LoVo (cell line): Measurements from ENCODE around the gene ZNF827.

Experiments
- DNase-seq: peaks from one replicate; pipeline ENCODE4 v3.0.0-alpha.2; 2016; ENCODE audit warnings: low spot score

The ZNF827 gene

DNA sequence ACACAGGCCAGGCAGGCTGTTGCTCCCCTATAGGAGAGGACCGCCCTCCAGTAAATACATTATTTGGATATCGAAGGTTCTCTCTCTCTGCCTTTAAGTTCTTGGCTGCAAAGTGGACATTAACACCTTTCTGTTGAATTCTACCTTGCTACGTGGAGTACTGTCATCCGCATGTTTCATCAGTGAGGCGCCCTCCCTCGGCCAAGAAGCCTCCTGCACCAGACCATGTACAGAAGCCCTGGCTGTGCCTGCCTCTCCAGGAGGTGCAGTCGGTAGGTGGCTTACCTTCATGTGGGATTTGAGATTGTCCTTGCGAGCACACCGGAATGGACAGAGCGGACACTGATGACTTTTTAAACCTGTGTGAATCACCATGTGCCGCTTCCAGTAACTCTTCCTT, 46.7 kb downstream of the ZNF827 start:
- no peak for DNase-seq

DNA sequence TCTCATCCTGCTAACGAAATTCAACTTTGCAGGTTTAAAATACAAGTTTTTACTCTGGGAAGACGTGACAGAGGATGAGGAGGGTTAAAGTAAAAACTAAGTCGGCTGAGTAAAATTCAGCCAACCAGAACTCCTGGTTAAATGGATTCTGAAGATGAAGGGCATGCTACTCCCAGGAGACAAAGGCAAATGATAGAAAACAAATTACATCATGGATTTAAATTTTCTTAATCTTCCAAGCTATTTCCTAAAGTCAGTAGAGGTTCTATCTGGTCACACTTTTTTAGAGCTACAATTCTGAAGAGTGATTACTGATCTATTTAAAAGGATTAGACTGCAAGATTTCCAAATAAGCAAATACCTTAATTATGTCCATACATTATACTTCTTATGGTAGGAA, 47.9 kb downstream of the ZNF827 start:
- no peak for DNase-seq

DNA sequence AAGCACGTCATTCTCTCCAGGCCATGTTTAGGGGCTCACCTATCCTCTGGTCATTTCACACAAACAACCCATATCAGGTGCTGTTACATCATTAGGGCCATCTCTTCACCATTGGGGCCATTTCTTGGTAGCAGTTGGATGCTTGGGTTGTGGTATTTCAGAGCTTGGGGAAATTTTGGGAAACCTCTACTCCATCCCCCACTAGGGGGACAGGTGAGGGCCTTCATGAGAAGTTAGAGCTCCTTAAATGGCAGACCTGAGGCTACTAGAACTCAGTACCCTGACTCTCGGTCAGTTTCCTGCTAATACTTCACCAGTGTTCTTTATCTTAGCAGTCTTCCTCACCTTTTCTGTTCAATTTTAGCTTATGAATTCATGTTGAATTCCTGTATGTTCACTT, 50.2 kb downstream of the ZNF827 start:
- no peak for DNase-seq

DNA sequence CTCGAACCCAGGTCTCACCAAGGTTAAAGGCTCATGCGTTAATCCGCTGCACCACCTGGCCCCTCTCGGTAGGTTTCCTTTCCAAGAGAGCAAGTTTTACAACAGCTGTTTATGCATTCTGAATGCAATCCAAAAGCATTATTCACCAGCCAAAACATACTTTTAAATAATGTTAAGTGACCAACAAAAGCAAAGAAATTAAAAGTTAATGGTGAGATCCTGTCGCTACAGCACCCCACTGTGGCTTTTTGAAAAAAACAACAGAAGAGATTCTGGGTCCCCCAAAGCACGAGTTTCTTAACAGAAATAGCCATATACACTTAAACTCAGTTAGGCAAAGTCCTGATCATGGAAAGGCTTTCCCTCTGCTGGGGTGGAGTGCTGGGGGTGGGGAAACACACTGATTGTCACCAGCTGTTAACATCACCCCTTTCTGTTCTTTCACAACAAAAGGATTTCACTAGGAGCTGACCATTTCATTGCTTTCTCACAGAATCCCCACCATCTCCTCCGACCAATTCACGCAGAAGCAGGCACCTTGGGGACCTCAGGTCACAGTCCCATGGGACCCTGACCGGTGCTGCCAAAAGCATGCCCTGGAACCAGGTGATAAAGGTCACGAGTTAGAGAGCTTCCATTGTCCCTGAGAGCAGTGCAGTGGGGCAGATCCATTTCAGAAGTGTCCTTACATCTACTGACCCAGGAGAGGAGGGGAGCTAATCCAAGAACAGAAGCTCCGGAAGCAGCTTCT, 51.2 kb downstream of the ZNF827 start:
- no peak for DNase-seq

DNA sequence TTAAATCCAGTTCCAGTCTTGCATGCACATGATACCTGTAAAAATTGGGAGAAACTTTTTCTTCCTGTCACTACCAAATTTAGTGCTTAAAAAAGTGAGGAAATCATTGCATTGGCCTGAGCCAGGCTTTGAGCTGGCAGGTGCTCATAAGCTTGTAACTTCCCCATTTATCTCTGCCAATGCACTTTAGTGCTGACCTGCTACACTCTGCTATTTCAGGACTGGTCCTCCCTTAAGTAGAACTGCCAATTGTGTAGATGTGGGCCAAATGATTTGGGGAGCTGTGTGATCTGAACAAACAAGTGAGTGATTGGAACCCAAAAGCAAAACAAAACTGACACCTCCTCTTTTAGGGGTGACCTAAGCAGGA, 51.8 kb downstream of the ZNF827 start:
- no peak for DNase-seq

DNA sequence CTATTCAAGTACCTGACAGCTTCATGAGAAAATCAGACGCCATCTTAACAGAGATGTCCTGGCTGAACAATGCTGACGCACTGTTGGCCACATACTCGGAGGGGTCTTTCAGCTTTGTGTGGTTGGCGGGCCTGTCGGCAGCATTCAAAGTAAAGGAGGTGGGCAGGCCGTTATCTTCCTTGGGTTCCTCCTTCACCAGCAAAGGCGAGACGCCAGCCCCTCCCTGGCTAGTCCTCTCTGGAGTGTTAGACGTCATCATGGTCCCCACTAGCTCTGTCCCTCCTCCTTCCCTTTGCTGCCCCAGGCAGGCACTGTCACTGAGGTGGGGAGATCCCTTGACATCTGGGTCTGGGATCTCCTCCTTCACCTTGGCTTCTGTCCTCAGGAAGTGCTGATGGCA, 53.0 kb downstream of the ZNF827 start:
- DNase-seq, result no peak

DNA sequence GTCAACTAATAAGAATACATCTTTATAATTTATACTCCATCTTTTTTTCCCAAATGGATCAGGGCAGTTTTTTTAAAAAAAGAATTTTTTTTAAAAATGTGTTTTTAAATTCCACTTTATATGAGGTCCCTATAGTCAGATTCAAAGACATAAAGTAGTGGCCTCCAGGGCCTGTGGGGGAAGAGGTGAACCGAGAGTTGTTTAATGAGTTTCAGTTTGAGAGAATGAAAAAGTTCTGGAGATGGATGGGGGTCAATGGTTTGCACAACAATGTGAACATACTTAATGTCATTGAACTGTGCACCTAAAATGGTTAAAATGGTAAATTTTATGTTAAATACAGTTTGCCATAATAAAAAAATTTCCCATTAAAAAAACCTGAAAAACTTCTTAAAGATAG, 53.8 kb downstream of the ZNF827 start:
- no peak for DNase-seq

DNA sequence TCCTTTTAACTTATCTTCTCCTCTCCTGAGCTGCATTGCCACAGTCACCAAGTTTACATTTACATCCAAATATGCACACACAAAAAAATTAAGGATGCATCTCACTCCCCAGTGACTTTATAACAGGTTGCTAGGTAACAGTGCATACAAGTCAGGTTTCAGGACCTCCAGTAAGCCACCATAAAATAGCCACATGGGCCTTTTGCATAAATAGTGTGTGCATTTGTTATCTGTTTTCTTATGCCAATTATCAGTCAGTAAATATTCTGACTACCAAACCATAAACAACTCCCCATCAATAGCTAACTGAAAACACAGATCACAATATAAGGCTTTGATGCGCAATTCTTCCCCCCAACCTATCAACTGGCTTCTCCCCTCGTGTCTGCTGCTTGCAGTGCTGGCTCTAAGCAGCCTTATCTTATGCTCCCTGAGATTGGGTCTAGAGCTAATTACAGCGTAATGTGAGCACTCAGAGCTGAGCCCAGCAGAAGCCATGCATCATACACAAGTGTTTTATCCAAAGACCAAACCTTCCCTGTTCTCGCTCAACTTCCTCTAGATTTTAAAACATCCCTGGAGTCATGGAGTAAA, 55.4 kb downstream of the ZNF827 start:
- DNase-seq, result no peak

DNA sequence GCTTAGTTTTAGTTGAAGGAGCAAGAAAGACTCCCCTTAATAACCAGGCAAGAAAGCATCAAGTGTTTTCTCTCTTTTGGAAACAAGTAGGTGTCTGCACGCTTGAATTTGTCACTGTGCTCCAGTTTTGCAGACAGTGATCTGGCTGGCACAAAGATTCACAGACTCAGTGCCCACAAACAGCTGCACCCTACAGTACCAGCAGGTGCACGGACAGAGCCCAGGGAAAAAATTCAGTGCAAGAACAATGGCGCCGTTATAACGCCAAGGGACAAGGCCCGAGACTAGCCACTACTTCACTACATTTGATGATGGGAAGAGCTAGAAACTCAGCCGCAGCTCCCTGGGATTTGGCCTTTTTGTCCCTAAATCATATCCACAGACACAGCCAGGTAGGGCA, 56.0 kb downstream of the ZNF827 start:
- no peak for DNase-seq

DNA sequence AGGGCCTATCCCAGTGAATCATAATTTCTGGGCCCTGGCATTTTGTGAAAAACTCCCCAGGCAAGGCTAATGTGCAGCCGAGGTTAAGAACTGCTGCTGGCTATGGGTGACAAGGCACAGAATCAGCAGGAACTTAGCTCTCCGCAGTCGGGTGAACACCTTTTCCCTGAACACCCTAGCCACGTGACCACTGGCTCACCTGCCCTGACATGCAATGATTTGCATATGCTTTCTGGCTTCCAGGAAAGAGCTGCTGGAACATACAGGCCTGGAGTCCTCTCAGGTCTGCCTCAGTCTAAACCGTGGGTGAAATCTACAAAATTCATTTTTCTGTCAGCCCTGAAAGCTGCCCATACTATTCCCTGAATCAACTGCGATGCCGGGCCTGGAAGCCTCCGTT, 56.6 kb downstream of the ZNF827 start:
- no peak for DNase-seq

DNA sequence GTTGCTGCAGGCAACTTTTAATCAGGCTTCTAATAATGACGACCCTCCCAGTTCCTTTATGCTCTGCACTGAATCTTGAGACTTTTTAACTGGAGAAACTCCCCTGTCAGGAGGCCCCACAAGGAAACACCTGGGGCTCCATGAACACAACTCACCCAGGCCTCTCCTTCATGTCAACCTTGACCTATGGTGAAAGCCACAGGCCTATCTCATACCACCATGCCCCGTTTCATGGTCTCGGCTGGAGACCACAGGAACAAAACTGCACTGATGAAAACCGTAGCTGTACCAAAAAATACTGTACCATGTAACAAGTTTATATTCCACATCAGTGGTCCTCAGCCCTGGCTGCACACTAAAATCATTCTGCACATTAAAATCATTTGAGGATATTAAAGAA, 57.0 kb downstream of the ZNF827 start:
- no peak for DNase-seq

DNA sequence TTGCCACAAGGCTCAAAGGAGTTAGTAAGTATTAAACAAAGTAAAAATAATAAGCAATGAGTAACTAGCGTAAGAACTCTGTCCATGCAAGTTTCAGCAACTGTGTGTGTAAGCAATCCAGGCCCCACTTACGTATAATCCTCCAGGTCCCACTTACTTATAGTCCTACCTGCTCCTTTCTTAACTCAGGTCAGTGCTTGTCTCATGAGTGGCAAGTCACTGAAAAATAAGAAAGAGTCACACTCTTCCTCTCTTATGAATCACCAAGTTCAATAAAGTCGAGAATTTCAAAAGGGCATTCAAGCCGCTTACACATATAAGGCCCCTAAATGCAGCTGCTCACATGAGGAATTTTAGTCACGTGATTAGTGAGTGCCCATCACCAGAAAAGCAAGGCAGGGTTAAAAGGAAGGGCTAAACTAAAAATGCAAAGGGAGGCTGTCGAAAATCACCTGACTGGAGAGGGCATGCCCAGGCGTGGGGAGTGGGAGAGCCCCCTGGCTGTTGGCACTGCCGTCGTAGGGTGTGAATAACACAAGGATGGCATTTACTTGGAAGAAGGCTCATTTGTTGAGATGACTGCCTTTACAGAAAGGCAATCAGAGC, 58.2 kb downstream of the ZNF827 start:
- no peak for DNase-seq

DNA sequence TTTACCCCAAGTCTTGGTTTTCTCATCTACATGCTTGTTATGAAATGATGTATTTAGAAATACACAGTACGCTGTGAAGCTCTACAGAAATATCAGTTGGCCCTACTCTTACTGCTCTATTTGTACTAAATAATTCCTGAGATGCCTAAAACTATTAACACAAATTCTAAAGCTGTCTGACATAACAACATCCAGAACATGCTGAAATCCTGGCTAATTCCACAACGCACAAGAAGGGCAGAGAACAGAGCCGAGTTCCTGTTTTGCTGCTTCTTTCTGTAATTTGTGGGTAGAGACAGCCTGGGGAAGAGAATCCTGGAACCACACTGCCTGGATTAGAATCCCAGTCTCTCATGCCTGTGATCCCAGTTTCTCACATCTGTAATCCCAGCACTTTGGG, 59.0 kb downstream of the ZNF827 start:
- DNase-seq, result no peak

DNA sequence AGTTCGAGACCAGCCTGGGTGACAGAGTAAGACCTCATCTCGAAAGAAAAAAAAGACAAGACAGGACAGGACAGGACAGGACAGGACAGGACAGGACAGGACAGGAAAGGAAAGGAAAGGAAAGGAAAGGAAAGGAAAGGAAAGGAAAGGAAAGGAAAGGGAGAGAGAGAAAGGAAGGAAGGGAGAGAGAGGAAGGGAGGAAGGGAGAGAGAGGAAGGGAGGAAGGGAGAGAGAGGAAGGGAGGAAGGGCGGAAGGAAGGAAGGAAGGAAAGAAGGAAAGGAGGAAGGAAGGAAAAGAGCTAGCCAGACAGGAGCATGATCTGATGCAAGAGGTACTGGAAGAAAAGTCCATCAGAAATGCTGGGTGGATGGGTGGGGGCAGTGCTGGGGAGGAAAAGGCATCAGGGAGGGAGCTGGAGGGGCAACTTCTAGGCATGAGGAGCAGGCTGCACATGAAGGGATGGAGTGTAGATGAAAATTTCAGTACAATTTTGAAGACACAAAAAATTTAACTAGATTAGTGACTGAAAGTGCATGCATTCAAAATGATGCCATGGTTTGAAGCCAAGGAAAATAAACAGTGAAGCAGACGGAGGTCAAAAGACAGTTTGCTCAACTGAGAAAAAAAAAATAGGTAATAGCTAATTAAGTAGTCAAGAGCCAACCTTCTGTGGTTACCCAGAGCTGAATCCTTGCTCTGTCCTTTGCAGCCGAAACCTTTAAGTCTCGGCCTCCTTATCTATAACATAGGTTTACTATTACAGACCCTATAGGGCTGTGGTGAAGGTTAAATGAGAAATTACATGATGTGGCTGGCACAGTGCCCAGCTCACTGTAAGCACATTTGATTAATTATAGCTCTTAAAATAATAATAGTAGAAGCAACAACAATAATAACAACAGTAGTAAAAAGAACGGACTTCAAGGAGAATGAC, 59.9 kb downstream of the ZNF827 start:
- no peak for DNase-seq

DNA sequence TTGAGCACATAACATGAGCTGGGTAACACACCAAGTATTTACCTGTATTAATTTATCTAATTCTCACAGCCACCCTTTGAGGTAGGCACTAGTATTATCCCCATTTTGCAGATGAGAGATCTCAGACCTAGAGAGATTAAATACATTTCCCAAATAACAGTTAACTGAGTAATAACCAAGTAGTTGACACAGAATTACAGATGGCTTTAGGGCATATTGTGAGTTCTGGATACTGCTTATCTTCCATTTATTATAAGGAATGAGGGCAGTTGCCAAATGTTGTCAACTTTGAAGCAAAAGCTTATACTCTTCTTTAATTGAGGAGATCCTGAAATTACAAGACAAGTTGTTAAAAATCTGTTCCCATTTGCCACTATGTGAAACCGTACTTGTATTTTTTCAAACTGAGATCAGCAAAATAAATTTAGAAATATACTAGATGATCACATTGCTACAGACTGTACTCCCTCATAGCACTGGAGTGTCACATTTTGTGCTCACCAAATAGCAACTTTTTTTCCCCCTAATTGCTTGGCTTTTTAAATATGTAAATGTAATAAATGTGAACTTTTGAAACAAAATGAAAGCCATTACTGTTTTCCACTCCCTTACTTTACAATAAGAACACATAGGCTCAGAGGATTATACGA, 62.0 kb downstream of the ZNF827 start:
- DNase-seq, result no peak

DNA sequence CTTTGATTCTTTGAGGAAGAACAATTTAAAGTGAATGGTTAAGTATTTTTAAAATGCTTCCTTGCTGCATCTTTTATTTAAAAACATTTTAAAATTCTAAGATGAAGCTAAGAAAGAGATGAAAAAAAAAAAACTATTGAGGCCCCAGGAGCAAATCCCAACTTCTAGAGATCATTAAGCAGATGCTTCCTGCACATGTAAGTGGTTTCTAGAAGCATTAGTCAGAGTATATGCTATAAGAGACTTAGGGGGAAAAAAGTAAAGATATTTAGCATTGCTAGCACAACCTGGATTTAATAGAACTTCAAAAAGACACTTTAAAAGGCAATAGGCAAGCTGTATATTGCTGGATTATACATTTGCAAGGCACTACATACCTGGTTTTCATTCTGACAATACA, 64.7 kb downstream of the ZNF827 start:
- no peak for DNase-seq

DNA sequence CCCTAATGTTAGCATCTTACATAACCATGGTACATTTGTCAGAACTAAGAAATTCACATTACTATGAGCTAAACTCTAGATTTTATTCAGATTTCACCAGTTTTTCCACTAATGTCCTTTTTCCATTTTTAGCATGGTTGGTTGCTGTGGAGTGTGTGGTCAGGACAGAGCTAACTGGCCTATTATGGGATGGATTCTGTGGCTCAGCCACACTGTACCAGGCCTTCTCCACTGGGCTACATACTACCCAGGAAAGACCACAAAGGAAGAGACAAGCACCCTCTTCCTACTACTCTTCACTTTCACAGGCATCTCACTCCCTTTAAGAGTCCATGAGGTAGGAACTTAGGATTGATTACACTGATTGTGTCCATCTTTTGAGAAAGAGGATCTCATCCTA, 67.4 kb downstream of the ZNF827 start:
- no peak for DNase-seq

DNA sequence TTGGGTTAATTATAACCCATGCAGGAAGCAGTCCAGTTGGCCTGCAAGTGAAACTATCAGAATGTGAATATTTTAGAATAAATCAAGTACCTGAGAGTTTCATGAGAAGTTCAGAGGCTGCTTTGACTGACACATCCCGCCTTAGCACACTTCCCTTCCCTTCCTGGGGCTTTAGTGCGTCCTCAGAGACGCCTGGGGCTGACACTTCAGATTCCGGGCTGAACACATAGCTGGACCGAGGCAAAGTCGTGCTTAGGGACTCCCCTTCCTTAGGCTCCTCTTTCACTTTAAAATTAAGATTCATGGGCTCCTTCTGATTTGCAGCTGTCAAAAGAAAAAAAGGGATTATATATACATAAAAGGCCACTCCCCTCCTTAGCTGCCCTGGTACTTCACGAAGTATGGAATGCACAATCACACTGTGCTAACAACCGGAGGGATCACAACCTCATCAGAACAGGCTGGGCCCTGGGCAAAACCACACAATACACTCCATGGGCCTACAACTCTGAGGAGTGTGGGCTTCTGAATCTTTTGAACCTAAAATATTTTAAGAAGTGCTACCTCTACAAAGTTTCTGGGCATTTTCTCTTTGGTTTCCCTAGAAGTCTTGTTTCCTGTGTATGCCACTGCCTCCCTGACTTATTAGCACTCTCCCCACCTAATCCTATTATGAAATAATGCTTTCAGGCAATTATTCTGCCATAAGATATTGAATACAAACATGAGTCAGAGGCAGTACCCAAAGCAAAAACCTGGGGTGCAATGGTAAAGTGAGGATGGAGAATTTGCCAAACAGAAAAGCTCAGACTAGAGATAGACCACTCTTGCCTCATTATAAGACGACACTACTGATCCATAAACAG, 68.2 kb downstream of the ZNF827 start:
- no peak for DNase-seq

DNA sequence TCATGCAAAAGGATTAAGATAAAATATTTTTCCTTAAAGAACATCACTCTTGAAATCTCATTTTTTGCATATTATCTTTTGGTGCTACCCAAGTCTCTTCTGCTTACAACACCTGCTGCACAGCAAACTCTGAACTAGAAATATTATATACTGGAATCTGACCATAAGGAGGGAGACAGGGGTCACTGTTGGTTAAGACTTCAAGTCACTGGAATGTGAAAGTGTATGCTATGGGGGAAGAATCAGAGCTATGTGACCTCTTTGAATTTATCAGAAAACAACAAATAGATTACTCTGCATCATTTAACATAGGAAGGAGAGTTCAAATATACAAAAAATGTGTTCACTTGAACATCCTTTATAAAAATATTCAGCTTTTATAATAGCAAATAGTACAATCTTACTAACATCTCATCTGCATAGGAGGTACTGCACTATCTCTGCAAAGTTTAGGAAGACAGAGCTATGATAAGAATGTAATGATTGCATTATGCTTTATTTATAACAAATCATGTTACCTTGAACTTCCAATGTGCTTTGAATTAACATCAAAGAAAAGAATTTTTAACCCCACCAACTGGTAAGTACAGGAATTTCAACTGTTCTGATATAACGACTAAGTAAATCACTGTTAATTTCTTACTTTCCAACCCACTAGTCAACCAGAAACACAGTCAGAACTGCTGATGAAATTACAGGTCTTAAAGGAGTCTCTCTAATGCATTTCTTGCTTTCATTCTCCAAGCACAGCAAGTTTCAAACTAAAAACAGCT, 69.8 kb downstream of the ZNF827 start:
- no peak for DNase-seq

DNA sequence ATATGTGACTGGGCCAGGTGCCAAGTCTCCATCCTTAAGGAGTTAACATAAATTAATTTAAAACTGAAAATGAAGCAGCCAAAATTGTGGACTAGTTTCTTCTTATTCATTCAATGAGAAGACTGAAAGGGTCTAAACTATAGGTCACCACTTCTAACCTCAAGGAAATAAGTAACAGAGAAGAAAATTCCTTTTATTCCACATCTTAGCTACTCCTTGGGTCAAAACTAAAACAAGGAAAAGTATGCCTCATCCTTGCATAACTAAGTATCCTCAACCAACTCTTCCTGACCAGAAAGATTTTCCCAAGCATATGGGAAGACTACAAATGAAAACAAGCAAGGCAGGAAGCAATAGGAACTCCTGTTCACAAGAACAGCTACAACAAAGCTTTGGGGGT, 71.2 kb downstream of the ZNF827 start:
- DNase-seq, result no peak
